ENCODE data around the gene ANKRD13A. TPM values are rescaled to one million over a fixed set of nuclear protein-coding genes. Genes with fewer than 3 reads are reported as not detected.

Gene ANKRD13A
- total RNA-seq, 1 donor from 2014 or later: 25.1 TPM

DNA sequence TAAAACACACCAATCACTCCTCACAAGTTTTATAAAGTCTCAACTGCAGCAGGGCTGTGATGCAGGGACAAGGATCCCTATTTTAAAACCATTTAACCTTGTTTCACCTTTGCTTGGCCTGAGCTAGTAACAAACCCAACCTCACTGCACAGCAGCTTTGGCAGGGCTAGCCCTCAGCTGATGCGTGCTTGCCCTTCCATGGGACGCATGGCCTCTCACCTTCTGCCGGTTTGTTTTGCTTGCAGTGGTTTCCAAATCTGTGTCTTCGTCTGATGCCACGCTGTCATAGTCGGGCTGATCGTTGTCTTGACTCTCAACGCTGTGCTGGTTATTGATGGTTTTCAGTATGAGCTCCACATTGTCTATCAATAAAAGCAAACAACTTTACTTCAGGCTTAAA lies 46.4 kb upstream of the ANKRD13A start:
- Mint-ChIP-seq H3K27me3 (ENCODE audit: low read depth) (no peaks in the 10 kb centered on the region), H3K36me3 (peaks cover 37% of the 10 kb centered on the region), H3K4me1 (peaks cover 11% of the 10 kb centered on the region), H3K27ac (no peak overlapping the region), H3K9me3 (no peaks in the 10 kb centered on the region), H3K4me3 (no peak overlapping the region)
- no peak for DNase-seq (ENCODE audit: low spot score in 2 of 2, unreplicated experiment in 2 of 2)
- TF ChIP-seq, protein P1, sequence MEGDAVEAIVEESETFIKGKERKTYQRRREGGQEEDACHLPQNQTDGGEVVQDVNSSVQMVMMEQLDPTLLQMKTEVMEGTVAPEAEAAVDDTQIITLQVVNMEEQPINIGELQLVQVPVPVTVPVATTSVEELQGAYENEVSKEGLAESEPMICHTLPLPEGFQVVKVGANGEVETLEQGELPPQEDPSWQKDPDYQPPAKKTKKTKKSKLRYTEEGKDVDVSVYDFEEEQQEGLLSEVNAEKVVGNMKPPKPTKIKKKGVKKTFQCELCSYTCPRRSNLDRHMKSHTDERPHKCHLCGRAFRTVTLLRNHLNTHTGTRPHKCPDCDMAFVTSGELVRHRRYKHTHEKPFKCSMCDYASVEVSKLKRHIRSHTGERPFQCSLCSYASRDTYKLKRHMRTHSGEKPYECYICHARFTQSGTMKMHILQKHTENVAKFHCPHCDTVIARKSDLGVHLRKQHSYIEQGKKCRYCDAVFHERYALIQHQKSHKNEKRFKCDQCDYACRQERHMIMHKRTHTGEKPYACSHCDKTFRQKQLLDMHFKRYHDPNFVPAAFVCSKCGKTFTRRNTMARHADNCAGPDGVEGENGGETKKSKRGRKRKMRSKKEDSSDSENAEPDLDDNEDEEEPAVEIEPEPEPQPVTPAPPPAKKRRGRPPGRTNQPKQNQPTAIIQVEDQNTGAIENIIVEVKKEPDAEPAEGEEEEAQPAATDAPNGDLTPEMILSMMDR (IDR thresholded peaks at IDR 0.05; ENCODE audit: unreplicated experiment): no peak

DNA sequence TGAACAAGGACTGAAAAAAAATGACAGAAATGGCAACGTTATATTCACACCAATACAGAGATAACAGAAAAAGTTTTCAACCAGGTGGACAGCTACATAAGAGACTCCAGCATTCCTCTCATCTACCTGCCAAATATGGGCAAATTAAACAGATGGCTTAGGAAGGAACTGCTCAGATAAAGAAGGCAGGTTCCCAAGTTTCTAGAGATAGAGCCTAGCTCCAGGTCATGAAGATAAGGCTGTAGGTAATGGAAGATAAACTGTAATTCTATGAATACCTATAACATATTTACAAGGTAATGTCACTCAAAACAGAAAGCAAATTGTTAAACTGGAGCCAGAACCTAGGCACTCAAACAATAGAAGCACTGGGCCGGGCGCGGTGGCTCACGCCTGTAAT lies 45.6 kb upstream of the ANKRD13A start:
- Mint-ChIP-seq H3K4me1 (peaks cover 11% of the 10 kb centered on the region), H3K4me3 (no peak overlapping the region), H3K9me3 (no peaks in the 10 kb centered on the region), H3K36me3 (peaks cover 37% of the 10 kb centered on the region), H3K27me3 (ENCODE audit: low read depth) (no peaks in the 10 kb centered on the region), H3K27ac (no peak overlapping the region)
- DNase-seq (ENCODE audit: low spot score in 2 of 2, unreplicated experiment in 2 of 2): no peak
- TF ChIP-seq, protein P1 (IDR thresholded peaks at IDR 0.05; ENCODE audit: unreplicated experiment): no peak

DNA sequence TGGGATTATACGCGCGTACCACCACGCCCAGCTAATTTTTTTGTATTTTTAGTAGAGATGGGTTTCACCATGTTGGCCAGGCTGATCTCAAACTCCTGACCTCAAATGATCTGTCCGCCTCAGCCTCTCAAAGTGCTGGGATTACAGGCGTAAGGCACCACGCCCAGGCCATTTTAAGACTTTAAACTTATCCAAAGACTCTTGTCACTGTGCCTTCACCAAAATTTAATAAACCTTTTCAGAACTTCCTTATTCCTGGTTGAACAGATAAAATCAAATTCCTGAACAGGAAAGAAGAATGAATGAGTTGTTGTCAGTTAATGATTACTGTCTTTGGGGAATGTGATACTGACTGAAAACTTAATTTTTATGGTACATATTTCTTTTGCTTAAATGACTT lies 40.9 kb upstream of the ANKRD13A start:
- no peak for DNase-seq (ENCODE audit: low spot score in 2 of 2, unreplicated experiment in 2 of 2)
- Mint-ChIP-seq H3K27ac (no peak overlapping the region), H3K9me3 (no peaks in the 10 kb centered on the region), H3K36me3 (peaks cover 31% of the 10 kb centered on the region), H3K4me3 (no peak overlapping the region), H3K4me1 (no peaks in the 10 kb centered on the region), H3K27me3 (ENCODE audit: low read depth) (no peaks in the 10 kb centered on the region)
- TF ChIP-seq, protein P1 (IDR thresholded peaks at IDR 0.05; ENCODE audit: unreplicated experiment): no peak

DNA sequence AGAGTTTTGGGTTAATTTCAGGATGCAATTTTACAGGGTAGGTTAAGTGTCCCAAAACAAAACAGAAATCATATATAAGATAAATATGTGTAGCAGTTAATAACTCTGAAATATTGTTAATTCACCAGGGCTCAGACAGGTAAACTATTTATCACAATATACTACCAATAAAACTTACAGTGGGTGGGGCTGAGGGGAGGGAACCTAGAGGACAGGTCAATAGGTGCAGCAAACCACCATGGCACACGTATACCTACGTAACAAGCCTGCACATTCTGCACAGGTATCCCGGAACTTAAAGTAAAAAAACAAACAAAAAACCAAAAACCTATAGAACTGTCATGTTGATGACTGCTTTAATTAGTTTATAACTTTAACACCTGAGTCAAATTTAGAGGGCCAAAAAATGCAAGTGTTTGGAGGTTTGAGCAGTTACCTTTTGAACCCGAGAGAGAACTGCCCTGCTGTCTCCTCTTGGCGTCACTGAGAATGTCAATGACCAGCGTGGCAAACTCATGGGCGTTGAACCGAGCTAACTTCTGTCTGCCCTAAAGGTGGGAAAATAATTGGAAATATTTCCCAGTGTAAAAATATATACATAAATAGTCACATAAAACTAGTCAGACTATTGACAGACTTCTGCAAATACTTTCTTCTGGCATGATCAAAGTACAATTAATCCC lies 39.7 kb upstream of the ANKRD13A start:
- DNase-seq (ENCODE audit: low spot score in 2 of 2, unreplicated experiment in 2 of 2): no peak
- TF ChIP-seq, protein P1 (IDR thresholded peaks at IDR 0.05; ENCODE audit: unreplicated experiment): no peak
- Mint-ChIP-seq H3K4me1 (no peaks in the 10 kb centered on the region), H3K27me3 (ENCODE audit: low read depth) (no peaks in the 10 kb centered on the region), H3K27ac (no peak overlapping the region), H3K36me3 (peaks cover 31% of the 10 kb centered on the region), H3K4me3 (no peak overlapping the region), H3K9me3 (no peaks in the 10 kb centered on the region)

DNA sequence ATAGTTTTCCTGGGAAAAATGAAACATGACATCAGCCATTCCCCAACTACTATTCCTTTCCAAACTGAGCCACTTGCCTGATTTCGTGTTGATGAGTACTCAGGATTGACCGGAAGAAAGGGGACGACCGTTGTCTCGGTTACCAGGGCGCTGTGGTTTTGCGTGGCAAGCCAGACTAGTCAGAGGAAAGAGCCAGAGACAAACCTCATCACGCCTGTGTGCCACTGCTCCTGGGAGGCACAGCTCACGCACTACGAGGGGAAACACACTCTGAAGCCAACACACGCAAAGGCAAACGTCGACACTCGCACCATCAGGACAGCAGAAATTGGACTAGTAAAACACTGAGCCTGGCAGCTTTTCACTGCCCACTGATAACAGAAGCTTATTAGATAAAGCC lies 38.0 kb upstream of the ANKRD13A start:
- DNase-seq (ENCODE audit: low spot score in 2 of 2, unreplicated experiment in 2 of 2): no peak

More for the DNA sequence above, 38.0 kb upstream of the ANKRD13A start:
- H3K27ac Mint-ChIP-seq: no peak overlapping the region
- no peaks in the 10 kb centered on the region for H3K4me1 Mint-ChIP-seq
- peaks cover 40% of the 10 kb centered on the region for H3K36me3 Mint-ChIP-seq
- H3K27me3 Mint-ChIP-seq (ENCODE audit: low read depth): no peaks in the 10 kb centered on the region
- TF ChIP-seq, protein P1 (IDR thresholded peaks at IDR 0.05; ENCODE audit: unreplicated experiment): no peak
- H3K4me3 Mint-ChIP-seq: no peak overlapping the region
- no peaks in the 10 kb centered on the region for H3K9me3 Mint-ChIP-seq
